H1 (cell line): Measurements from ENCODE around the gene CABP1. TPM values are rescaled to one million over a fixed set of nuclear protein-coding genes. Genes with fewer than 3 reads are reported as not detected.

Experiments
- CTCF ChIA-PET: fragments of 300-600 bp; sonication (Branson Sonifier 250); formaldehyde crosslinking; loops from one replicate; lab custom pipeline; 2021; ENCODE audit not compliant: partially characterized antibody; lab: Charles Lee
- POLR2A ChIA-PET: fragments of 300-600 bp; sonication (Branson Sonifier 250); formaldehyde crosslinking; loops from one replicate; lab custom pipeline; 2021; ENCODE audit warnings: inconsistent platforms; ENCODE audit not compliant: partially characterized antibody; lab: Charles Lee
- DNase-seq, 2 experiments: peaks; one replicate each; pipeline versions ENCODE4 v3.0.0 to v3.0.0-alpha.2; 2010 to 2022; ENCODE audit warnings: low spot score in 2 of 2, low read depth in 1 of 2, mixed read lengths in 1 of 2
- FAIRE-seq: peaks from 2 replicates; lab custom pipeline; 2011; peaks lifted over from hg19 to GRCh38; lab: Jason Lieb, UNC
- H2AFZ ChIP-seq: 2 replicates; pipeline ENCODE4 v1.8.1; 2012; ENCODE audit warnings: low read length, inconsistent platforms
- H2AK5ac ChIP-seq: 2 replicates; pipeline ENCODE4 v1.6.1; 2013; ENCODE audit warnings: low read depth, low read length
- H2BK120ac ChIP-seq: replicated peaks from 2 replicates; pipeline ENCODE3; 2013; ENCODE audit warnings: low read depth, low read length, inconsistent platforms
- H2BK12ac ChIP-seq: 2 replicates; pipeline ENCODE4 v1.6.1; 2013; ENCODE audit warnings: low read depth, low read length
- H2BK15ac ChIP-seq: 2 replicates; pipeline ENCODE4 v1.6.1; 2013; ENCODE audit warnings: low read length
- H2BK20ac ChIP-seq: 2 replicates; pipeline ENCODE4 v1.6.1; 2013; ENCODE audit warnings: low read length
- H2BK5ac ChIP-seq: 2 replicates; pipeline ENCODE4 v1.6.1; 2013; ENCODE audit warnings: low read depth, low read length
- H3K14ac ChIP-seq: 2 replicates; pipeline ENCODE4 v1.6.1; 2013; ENCODE audit warnings: inconsistent platforms; ENCODE audit not compliant: insufficient read length
- H3K18ac ChIP-seq: 2 replicates; pipeline ENCODE4 v1.6.1; 2013; ENCODE audit warnings: low read length; ENCODE audit errors: extremely low read depth
- H3K23ac ChIP-seq: 2 replicates; pipeline ENCODE4 v1.6.1; 2013; ENCODE audit warnings: inconsistent platforms; ENCODE audit not compliant: insufficient read length
- H3K23me2 ChIP-seq: 2 replicates; pipeline ENCODE4 v1.6.1; 2013; ENCODE audit warnings: low read depth, low read length
- H3K27ac ChIP-seq: 2 replicates; pipeline ENCODE4 v1.6.1; 2011; ENCODE audit warnings: low read depth, low read length, inconsistent platforms
- H3K27me3 ChIP-seq, 4 experiments: replicated peaks in 1 of 4; 1 replicate in 1 of 4; 2 replicates in 3 of 4; pipeline versions ENCODE4 v1.6.1 to v1.8.1; 2011 to 2013; ENCODE audit warnings: low read length in 3 of 4, mild to moderate bottlenecking in 3 of 4, inconsistent platforms in 2 of 4, mixed read lengths in 2 of 4, moderate library complexity in 1 of 4; ENCODE audit not compliant: control insufficient read depth in 3 of 4, insufficient read depth in 3 of 4; ENCODE audit errors: extremely low read depth in 1 of 4
- H3K36me3 ChIP-seq, 4 experiments: 2 replicates each; pipeline versions ENCODE4 v1.6.1 to v1.8.1; 2011 to 2013; ENCODE audit warnings: mild to moderate bottlenecking in 4 of 4, low read length in 3 of 4, moderate library complexity in 2 of 4, control low read depth in 1 of 4, inconsistent platforms in 1 of 4; ENCODE audit not compliant: insufficient read depth in 4 of 4, control insufficient read depth in 2 of 4
- H3K4ac ChIP-seq: replicated peaks from 2 replicates; pipeline ENCODE3; 2013; ENCODE audit warnings: low read length, low read depth, mixed read lengths, inconsistent platforms; ENCODE audit not compliant: insufficient read length
- H3K4me1 ChIP-seq, 4 experiments: replicated peaks in 1 of 4; 1 replicate in 1 of 4; 2 replicates in 3 of 4; pipeline versions ENCODE4 v1.6.1 to v1.8.1; 2011 to 2013; ENCODE audit warnings: low read length in 3 of 4, inconsistent platforms in 2 of 4, mixed read lengths in 1 of 4; ENCODE audit not compliant: insufficient read depth in 4 of 4, control insufficient read depth in 3 of 4
- H3K4me2 ChIP-seq, 2 experiments: 2 replicates each; pipeline versions ENCODE4 v1.6.1 to v1.8.1; 2011 to 2013; ENCODE audit warnings: low read depth in 2 of 2, low read length in 2 of 2, control low read depth in 1 of 2, inconsistent platforms in 1 of 2, mild to moderate bottlenecking in 1 of 2; ENCODE audit not compliant: insufficient read depth in 1 of 2
- H3K4me3 ChIP-seq, 4 experiments: fragments of 200-600, 300-600 bp in 1 of 4; sonication (generic), shearing (Covaris generic), sonication (Bioruptor Twin) in 1 of 4; 2 replicates each; pipeline versions ENCODE4 v1.5.1 to v1.8.1; 2011 to 2016; ENCODE audit warnings: low read length in 4 of 4, low read depth in 3 of 4, control low read depth in 2 of 4, inconsistent platforms in 2 of 4, mild to moderate bottlenecking in 2 of 4, mixed read lengths in 1 of 4, moderate library complexity in 1 of 4; ENCODE audit not compliant: insufficient read depth in 2 of 4; ENCODE audit errors: extremely low read depth in 1 of 4
- H3K56ac ChIP-seq: replicated peaks from 2 replicates; pipeline ENCODE3; 2013; ENCODE audit warnings: low read depth, mild to moderate bottlenecking, mixed read lengths, low read length, inconsistent platforms; ENCODE audit not compliant: insufficient read length
- H3K79me1 ChIP-seq: 2 replicates; pipeline ENCODE4 v1.6.1; 2013; ENCODE audit warnings: low read depth, low read length, control low read depth
- H3K79me2 ChIP-seq, 2 experiments: 2 replicates each; pipeline versions ENCODE4 v1.6.1 to v1.8.1; 2012 to 2013; ENCODE audit warnings: low read length in 2 of 2, mild to moderate bottlenecking in 2 of 2, inconsistent platforms in 1 of 2; ENCODE audit not compliant: insufficient read depth in 2 of 2, control insufficient read depth in 1 of 2
- H3K9ac ChIP-seq, 4 experiments: replicated peaks in 1 of 4; 1 replicate in 1 of 4; 2 replicates in 3 of 4; pipeline versions ENCODE4 v1.6.1 to v1.8.1; 2011 to 2013; ENCODE audit warnings: low read depth in 3 of 4, low read length in 3 of 4, control low read depth in 2 of 4, mild to moderate bottlenecking in 2 of 4, moderate library complexity in 2 of 4, inconsistent platforms in 1 of 4; ENCODE audit errors: extremely low read depth in 1 of 4
- H3K9me3 ChIP-seq, 2 experiments: 2 replicates each; pipeline versions ENCODE4 v1.6.1 to v1.8.1; 2012 to 2013; ENCODE audit warnings: mild to moderate bottlenecking in 2 of 2, moderate library complexity in 2 of 2, control low read depth in 1 of 2, inconsistent platforms in 1 of 2, low read depth in 1 of 2, low read length in 1 of 2, mixed read lengths in 1 of 2; ENCODE audit not compliant: insufficient read depth in 2 of 2
- H4K20me1 ChIP-seq, 2 experiments: replicated peaks in 1 of 2; 2 replicates each; pipeline versions ENCODE3 to v1.8.1; 2011 to 2013; ENCODE audit warnings: inconsistent platforms in 2 of 2, low read length in 2 of 2, mild to moderate bottlenecking in 1 of 2; ENCODE audit not compliant: insufficient read depth in 2 of 2, control insufficient read depth in 1 of 2
- H4K5ac ChIP-seq: 2 replicates; pipeline ENCODE4 v1.6.1; 2013; ENCODE audit warnings: low read length, low read depth, mixed read lengths, inconsistent platforms; ENCODE audit not compliant: insufficient read length
- H4K8ac ChIP-seq: 2 replicates; pipeline ENCODE4 v1.8.0; 2013; ENCODE audit warnings: mild to moderate bottlenecking, moderate library complexity, low read length, inconsistent platforms; ENCODE audit not compliant: insufficient read depth; ENCODE audit errors: extremely low read depth
- H4K91ac ChIP-seq: replicated peaks from 2 replicates; pipeline ENCODE3; 2013; ENCODE audit warnings: low read length, mixed read lengths, inconsistent platforms; ENCODE audit not compliant: insufficient read length
- EZH2 ChIP-seq: fragments of 200-600 bp; sonication (generic); IDR thresholded peaks from 2 replicates; pipeline ENCODE4 v1.7.1; 2012; ENCODE audit warnings: low read depth, mild to moderate bottlenecking, moderate library complexity, low read length, inconsistent platforms; ENCODE audit not compliant: severe bottlenecking
- polyA plus RNA-seq, 7 experiments: library from polyadenylated mRNA; depleted of rRNA in 3 of 7; stranded (reverse) in 5 of 7; unstranded in 2 of 7; fragments of >200 nt in 5 of 7; fragments of 200-250 nt in 2 of 7; gene quantifications; 1 replicate in 5 of 7; 2 replicates in 1 of 7; 4 replicates in 1 of 7; pipeline versions ENCODE4 v1.2.1 to v1.2.3, GENCODE V29; 2011 to 2013; ENCODE audit warnings: missing spikeins in 2 of 7, mixed read lengths in 2 of 7
- total RNA-seq: library from RNA; stranded (reverse); fragmentation: NEBNext Ultra II Directional; extraction: Animal tissue kit (Norgen Biotek cat#: 25700); gene quantifications from 2 replicates; pipeline ENCODE4 v1.2.1, GENCODE V29; 2021
- TF ChIP-seq, protein P1 (sequence below): IDR thresholded peaks from 2 replicates; pipeline ENCODE4 v1.6.1; 2012; ENCODE audit warnings: inconsistent platforms

Gene CABP1
- total and polyA plus RNA-seq, 2 of the 8 experiments (the other 6 are each of a cell fraction or from before 2014, with no cell fraction given), result 3.9 to 7.4 TPM

DNA sequence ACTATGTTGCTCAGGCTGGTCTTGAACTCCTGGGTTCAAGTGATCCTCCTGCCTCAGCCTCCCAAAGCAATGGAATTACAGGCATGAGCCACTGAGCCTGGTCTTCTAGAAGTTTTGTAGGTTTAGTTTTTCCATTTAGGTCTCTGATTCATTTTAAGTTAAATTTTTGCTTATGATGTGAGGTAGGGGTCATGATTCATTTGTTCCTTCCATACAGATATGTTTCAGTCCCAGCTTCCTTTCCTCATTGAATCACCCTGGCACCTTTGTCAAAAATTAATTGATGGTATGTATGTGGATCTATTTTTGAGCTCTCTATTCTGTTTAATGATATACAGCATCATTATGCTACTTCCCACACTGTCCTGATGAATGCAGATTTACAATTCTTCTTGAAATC, 25.6 kb upstream of the CABP1 start:
- H2AK5ac ChIP-seq, result no peak overlapping the region
- H3K23me2 ChIP-seq, result no peaks in the 10 kb centered on the region
- H3K4me2 ChIP-seq, result no peak overlapping the region
- H3K27ac ChIP-seq, result no peak overlapping the region
- H3K36me3 ChIP-seq, result no peaks in the 10 kb centered on the region
- no peak overlapping the region for H2BK15ac ChIP-seq
- TF ChIP-seq, protein P1, sequence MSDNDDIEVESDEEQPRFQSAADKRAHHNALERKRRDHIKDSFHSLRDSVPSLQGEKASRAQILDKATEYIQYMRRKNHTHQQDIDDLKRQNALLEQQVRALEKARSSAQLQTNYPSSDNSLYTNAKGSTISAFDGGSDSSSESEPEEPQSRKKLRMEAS, result no peak
- TF ChIP-seq EZH2, result no peak
- TF ChIP-seq, all 59 proteins: peak for 0
- no peak overlapping the region for H3K56ac ChIP-seq
- CTCF ChIA-PET, result interaction anchor here (0.7 to 1.0 kb wide), 2 partner anchors 14 to 32 kb away, joined by 3 read pairs; no protein-coding TSS in a partner anchor
- peaks cover 0 to 3% (median 0%) of the 10 kb centered on the region in 4 experiments; a peak in 1 of 7 replicates for H3K27me3 ChIP-seq
- H3K9me3 ChIP-seq, result no peaks in the 10 kb centered on the region
- no peak overlapping the region for H4K5ac ChIP-seq
- DNase-seq, result no peak
- no peak overlapping the region for H2BK120ac ChIP-seq
- no peak overlapping the region for H4K8ac ChIP-seq
- no peak overlapping the region for H2BK20ac ChIP-seq
- H3K23ac ChIP-seq, result no peak overlapping the region
- H3K4me3 ChIP-seq, result no peak overlapping the region
- H3K9ac ChIP-seq, result no peak overlapping the region
- no peak overlapping the region for H2AFZ ChIP-seq
- H3K79me2 ChIP-seq, result no peaks in the 10 kb centered on the region
- H3K4me1 ChIP-seq, result peaks cover 0 to 4% (median 4%) of the 10 kb centered on the region in 4 experiments; a peak in 4 of 7 replicates
- POLR2A ChIA-PET, result no interaction called here
- H3K18ac ChIP-seq, result no peak overlapping the region
- no peaks in the 10 kb centered on the region for H4K20me1 ChIP-seq
- H4K91ac ChIP-seq, result no peak overlapping the region
- no peak for FAIRE-seq
- H3K79me1 ChIP-seq, result no peaks in the 10 kb centered on the region
- no peak overlapping the region for H3K4ac ChIP-seq
- no peak overlapping the region for H2BK5ac ChIP-seq
- H2BK12ac ChIP-seq, result no peak overlapping the region
- H3K14ac ChIP-seq, result no peak overlapping the region
